Stimulated activated CD8-positive, alpha-beta memory T cell treated with anti-CD3 and anti-CD28 coated beads, Interleukin-2, amount 100 ng/mL, for 1 hour (primary cell): Measurements from ENCODE around the gene IKZF1.
"Not testable (repeated sequence)": the region's sequence is repeated elsewhere in the genome, so short reads cannot be mapped to it uniquely, and the experiment has no call there.

Experiments used
- DNase-seq, 2 donors: peaks; one replicate each; pipeline ENCODE4 v3.0.0-alpha.2; 2020; ENCODE audit warnings: low read depth in 2 of 2

Gene IKZF1

DNA sequence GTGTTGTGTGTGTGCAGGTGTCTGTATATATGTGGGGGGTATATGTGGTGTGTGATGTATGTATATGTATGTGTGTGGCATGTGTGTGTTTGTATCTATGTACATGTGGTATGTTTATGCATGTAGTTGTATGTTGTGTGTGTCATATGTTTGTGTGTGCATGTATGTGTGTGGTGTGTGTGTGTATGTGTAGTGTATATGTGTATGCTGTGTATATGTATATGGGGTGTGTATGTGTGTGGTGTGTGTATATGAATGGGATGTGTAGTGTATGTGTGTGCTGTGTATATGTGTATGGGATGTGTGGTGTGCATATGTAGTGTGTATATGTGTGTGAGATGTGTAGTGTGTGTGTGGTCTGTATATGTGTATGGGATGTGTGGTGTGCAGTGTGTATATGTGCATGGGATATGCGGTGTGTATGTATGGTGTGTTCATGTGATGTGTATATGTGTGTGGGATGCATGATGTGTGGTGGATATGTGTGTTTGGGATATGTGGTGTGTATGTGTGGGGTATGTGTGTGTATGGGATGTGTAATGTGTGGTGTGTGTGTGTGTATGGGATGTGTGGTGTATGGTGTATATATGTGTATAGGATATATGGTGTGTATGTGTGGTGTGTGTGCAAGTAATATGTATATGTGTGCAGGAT lies 30.0 kb downstream of the IKZF1 start:
- no peak for DNase-seq

DNA sequence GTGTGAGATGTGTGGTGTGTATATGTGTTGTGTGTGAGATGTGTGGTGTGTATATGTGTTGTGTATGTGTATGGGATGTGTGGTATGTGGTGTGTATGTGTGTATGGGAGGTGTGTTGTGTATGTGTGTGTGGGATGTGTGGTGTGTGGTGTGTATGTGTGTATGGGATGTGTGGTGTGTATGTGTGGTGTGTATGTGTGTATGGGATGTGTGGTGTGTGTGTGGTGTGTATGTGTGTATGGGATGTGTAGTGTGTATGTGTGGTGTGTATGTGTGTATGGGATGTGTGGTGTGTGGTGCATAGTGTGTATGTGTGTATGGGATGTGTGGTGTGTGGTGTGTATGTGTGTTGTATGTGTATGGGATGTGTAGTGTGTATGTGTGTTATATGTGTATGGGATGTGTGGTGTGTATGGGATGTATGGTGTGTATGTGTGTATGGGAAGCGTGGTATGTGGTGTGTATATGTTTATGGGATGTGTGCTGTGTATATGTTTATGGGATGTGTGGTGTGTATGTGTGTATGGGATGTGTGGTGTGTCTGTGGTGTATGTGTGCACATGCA lies 30.8 kb downstream of the IKZF1 start:
- DNase-seq = no peak

DNA sequence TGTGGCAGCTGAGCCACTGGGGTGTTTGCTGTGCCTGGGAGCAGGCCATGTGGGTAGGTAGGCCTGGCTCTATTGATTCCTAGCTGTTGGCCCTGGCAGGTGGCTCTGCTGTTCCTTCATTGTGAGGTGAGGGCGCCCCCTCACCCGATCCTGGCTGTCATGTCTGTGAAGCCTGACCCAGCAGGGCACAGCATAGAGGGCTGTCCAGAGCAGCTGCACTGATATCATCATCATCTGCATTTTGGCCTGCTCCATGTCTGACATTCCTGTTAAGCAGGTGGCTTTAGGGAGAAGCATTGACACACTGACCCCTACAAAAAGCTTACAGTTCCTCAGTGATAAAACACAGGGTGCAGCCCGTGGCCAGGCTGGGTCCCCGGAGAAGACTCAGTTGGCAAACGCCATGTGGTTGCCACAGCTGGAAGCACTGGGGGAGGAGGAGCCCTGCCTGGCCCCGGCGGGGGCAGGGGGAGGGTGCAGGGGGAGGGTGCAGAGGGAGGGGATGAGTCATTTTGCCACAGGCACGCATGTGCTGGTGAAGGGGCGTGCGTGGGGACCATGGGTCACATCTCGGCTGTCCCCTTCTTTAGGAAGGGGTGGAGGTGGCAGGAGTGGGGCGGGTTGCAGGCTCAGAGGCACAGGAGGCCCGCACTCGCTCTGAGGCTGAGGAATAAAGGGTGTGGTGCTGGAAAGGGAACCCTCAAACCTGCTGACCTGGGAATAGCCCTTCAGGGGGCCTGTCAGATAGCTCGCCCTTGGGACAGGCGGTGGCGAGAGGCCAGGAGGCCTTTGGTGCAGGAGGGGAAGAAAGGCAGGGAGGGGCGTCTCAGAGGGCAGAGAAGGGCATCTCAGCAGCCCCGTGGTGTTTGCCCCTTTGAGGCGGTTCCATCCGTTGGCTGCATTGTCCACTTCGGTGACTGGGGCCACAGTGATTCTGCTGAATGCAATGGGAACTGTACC lies 31.6 kb downstream of the IKZF1 start:
- DNase-seq = peak; percentile 60 to 74

GRCh38 chr7:50336894-50337703 lies 32.6 kb downstream of the IKZF1 start:
- DNase-seq = no peak

- not testable (repeated sequence) for DNase-seq
Measured at GRCh38 chr7:50339472-50339871, 35.0 kb downstream of the IKZF1 start.

DNA sequence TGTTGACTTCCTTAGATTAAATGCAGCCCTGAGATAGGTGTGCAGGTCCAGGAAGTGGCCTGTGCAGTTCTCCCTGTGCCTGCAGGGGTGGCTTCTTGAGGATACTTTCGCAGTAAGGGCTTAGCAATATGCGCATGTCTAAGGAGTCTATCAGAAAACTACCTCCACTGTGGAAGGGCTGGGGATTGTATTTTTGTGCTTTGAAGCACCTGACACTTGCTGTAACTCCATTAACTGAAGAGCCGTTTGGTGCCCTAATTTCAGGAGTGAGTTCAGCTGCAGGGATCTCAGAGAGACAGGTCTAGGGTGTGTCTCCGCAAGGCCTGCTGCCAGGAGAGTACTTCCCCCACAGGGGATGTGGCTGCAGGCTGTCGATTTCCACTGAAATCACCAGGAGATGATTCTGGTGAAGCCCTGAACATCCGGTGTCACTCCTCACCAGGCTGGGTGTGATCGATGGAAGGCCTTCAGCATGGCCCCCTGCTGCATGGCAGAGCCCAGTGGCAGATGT lies 35.5 kb downstream of the IKZF1 start:
- DNase-seq = no peak

GRCh38 chr7:50341724-50342123 lies 37.2 kb downstream of the IKZF1 start:
- no peak for DNase-seq

DNA sequence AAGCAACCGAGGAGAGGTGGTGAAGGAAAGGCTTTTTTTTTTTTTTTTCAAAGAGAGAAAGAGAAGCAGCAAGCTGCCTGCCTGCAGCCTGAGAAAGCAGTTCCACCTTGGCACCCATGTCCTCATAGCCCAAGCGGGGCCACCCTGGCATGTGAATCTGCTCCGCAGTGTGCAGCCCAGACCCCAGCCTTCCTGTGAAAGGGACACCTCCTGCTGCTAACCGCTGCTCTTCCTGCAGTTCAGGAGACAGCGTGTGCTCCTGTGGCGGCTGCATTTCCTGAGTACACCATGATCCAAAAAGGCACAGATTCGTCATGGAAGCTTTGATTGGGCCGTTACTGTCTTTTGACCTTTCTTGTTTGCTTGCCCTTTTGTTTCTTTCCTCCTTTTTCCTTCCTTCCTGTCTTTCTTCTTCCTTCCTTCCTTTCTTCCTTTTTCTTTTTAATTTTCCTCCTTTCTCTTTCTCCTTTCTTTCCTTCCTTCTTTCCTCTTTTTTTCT lies 38.1 kb downstream of the IKZF1 start:
- DNase-seq = no peak

DNA sequence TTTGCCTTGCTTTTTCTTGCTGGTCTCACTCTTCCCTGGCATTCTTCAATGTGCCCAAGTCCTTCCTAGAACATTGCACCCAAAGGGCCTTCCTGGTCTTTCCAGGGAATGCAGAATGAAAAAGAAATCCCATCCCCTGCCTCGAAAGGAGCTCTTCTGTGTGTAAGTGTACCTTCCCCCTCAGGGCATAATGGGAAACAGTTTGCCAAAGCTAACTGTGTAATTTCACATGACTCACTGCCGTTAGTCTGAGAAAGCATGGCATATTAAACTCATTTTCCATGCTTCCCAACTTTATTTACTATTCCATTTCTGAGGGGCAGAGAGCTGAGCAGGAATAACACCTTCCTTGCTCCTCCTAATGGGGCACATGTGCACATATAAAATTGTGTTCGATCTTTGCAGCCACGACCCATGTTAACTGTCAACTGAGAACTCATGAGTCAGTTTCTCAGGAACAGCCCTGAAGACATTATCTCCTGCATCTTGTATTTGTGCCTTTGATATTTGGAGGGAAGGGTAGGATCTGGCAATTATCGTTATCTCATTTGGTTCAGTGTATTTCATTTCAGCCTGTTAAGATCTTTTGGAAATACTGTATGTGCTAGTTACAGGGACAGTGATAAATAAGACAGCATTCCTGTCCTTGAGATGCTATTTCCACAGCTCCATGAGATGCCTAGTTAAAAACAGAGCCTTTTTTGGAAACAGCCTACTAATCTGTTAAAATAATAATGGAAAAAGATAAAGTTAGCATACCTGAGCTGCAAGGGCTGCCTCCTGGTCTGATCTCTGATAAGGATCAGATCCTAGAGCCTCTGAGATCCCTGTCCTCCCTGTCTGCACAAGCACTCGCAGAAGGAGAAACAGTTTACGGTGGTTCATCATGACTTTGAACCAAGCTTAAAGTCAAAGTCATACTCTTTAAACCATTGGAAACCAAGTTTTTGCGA lies 42.3 kb downstream of the IKZF1 start:
- DNase-seq = no peak

DNA sequence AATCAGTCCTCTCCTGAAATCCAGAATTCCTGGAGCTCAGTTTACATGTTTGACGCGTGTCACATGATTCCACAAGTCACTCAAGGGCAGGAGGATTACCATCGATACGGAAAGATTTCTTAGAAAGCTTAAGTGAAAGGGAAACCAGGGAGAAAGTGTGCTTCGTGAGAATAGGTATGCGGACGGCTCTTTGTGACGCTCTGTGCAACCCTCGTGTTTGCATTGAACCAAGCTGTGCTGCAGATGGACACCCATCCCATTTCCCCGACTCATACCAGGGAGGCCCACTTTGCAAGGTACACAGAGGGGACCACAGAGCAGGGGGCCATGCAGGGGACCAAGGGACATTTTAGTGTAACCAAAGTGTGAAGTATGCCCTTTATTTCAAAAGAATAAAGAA lies 43.2 kb downstream of the IKZF1 start:
- no peak for DNase-seq

- no peak for DNase-seq
Measured at GRCh38 chr7:50348469-50349162, 44.1 kb downstream of the IKZF1 start.

GRCh38 chr7:50349399-50349798 lies 44.9 kb downstream of the IKZF1 start:
- no peak for DNase-seq

DNA sequence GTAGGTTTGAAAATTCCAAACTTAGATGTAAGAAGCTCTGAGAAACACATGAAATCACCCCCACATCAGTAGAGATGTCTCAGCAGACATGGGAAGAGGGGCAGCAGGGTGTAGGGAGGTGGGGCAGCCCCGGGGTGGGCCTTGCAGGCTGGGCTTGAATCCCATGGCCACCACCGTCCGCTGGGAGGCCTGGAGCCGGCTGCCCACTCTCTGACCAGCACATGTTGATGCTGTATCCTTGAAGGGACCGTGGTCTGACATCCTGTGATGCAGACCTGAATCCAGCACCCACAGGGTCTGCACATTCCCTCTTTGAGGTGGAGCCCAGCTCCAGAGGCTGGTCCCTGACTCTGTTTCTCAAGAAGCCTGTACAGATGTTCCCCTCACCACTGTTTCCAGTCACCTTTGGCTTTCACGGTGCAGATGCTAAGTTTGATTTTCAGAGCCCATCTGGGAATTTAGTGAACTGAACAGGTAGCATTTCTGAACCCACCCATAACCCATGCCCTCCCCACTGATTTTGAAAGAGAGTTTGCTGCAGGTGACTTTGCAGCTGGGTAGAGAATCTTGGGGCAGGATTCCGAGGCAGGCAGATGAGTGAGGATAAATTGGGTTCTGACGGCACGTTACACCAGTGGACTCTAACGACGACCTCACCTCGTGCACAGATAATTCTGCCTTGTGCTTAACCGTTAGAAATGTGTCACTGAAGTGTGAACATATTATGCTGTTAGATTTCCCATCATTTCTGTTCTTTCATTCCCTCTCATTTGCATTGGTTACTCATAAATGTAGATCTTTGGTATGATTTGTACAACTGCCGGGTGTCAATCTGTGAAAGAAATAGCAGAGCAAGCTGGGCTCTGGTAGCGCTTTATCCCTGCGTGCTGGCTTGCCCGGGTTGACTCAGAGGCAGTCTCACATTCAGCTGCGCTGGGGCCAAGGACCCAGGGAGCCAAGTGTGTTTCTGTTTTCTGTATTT lies 45.7 kb downstream of the IKZF1 start:
- peak in 1 of 2 donors; percentile 49 for DNase-seq

DNA sequence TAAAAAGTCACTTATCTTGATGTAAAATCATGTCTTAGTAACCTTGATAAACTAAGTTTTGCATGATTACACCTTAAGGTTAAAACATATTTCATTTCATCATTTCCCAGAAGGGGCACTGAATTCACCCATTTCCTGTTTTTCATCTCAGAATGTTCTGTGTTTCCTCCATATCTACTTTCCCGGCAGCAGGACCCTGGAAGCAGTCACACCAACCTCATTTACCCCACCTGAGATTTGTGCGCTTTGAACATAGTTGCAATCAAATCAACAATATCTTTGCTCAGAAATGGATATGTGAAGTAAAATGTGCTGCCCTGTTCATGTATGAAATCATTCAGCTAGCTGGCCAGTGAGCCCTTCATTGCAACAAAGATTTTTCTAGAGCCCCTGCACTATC lies 46.8 kb downstream of the IKZF1 start:
- DNase-seq = no peak

GRCh38 chr7:50352282-50352681 lies 47.8 kb downstream of the IKZF1 start:
- no peak for DNase-seq

GRCh38 chr7:50352751-50353150 lies 48.2 kb downstream of the IKZF1 start:
- no peak for DNase-seq

DNA sequence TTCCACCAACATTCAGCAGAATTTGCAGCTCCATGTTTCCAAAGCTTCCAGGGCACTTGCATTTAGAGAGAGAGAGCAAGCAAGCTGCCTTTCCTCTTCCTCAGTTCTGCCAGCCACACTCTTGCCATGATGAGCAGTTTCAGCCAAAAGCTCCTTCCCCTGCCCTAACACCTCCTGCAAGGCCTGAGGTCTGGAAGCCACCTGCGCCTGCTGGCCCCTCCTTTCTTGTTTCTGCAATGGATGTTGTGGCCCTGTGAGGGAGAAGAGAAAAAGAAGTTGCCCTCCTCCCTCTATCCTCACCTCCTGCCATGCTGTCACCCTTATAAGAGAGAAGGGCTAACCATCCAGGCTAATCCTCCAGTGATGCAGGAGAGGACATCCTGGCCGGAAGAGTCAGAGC lies 48.7 kb downstream of the IKZF1 start:
- DNase-seq = no peak

DNA sequence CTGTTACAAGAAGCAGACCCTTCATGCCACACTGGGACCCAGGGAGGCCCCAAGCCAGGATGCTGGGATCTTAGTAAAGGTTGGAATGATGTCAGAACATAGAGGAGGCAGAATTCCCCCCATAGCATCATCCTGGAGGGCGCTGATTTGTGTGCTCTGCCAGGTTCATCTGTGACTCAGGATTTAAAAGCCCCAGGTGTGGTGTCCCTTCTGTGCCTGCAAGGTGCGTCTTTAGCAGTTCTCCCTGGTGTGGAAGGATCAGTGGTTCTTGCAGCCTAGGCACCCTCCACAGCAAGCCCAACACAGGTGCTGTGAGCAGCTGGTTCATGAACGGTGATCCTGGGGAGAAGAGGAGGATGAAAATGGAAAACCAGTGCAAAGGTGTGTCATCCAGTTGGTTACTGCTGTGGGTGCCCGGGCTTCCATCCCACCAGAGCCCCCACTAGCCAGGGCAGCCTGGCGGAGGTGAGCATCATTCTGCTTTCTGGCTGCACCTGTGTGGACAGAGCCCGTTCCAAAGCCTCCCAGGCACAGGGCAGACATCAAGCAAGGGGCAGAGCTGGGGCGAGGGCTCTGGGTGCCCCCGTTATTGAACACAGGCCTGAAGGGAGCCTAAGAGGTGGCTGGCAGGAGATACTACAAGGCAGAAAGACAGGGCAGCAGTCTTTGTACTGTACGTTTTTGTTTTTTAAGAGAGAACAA lies 49.5 kb downstream of the IKZF1 start:
- no peak for DNase-seq
